H1 (cell line): ENCODE results near the gene CAB39L. TPM values are rescaled to one million over a fixed set of nuclear protein-coding genes. Genes with fewer than 3 reads are reported as not detected.

ENCODE experiments used
- ASH2L ChIP-seq: fragments of 200-600, 300-600 bp; sonication (generic); IDR thresholded peaks from one replicate; pipeline ENCODE4 v1.7.1; 2017; ENCODE audit warnings: low read length
- ATF3 ChIP-seq: IDR thresholded peaks from 2 replicates; pipeline ENCODE4 v1.6.1; 2011; ENCODE audit warnings: low read depth, mild to moderate bottlenecking, low read length; ENCODE audit not compliant: insufficient read depth
- BRCA1 ChIP-seq: IDR thresholded peaks from 2 replicates; pipeline ENCODE4 v1.6.1; 2012; ENCODE audit warnings: low read depth, low read length, improper control_type of control experiment
- CHD1 ChIP-seq: IDR thresholded peaks from 2 replicates; pipeline ENCODE4 v1.6.1; 2012; ENCODE audit warnings: low read depth, low read length, improper control_type of control experiment
- E2F6 ChIP-seq: IDR thresholded peaks from 2 replicates; pipeline ENCODE4 v1.6.1; 2012; ENCODE audit warnings: inconsistent platforms
- EGR1 ChIP-seq: IDR thresholded peaks from 2 replicates; pipeline ENCODE4 v1.6.1; 2011; ENCODE audit warnings: low read depth, low read length, borderline replicate concordance
- FOSL1 ChIP-seq: IDR thresholded peaks from 2 replicates; pipeline ENCODE4 v1.6.1; 2011; ENCODE audit warnings: mild to moderate bottlenecking, low read depth, low read length, moderate library complexity; ENCODE audit not compliant: insufficient read depth
- HDAC2 ChIP-seq, 2 experiments: fragments of 300-600 bp in 1 of 2; sonication (generic) in 1 of 2; IDR thresholded peaks; 2 replicates each; pipeline ENCODE4 v1.6.1; 2011 to 2012; ENCODE audit warnings: low read depth in 2 of 2, low read length in 2 of 2, mild to moderate bottlenecking in 2 of 2, moderate library complexity in 2 of 2, borderline replicate concordance in 1 of 2, inconsistent platforms in 1 of 2
- MAX ChIP-seq: IDR thresholded peaks from 2 replicates; pipeline ENCODE4 v1.6.1; 2012; ENCODE audit warnings: inconsistent platforms
- NRF1 ChIP-seq: IDR thresholded peaks from 2 replicates; pipeline ENCODE4 v1.6.1; 2011; ENCODE audit warnings: mild to moderate bottlenecking, low read depth, low read length, improper control_type of control experiment
- POU5F1 ChIP-seq: IDR thresholded peaks from 2 replicates; pipeline ENCODE4 v1.6.1; 2011; ENCODE audit warnings: low read depth, mild to moderate bottlenecking, low read length, moderate library complexity
- RAD21 ChIP-seq, 2 experiments: IDR thresholded peaks in 1 of 2; conservative IDR thresholded peaks in 1 of 2; 2 replicates each; pipeline ENCODE4 v1.6.1; 2011; ENCODE audit warnings: low read depth in 2 of 2, low read length in 2 of 2, improper control_type of control experiment in 1 of 2, inconsistent platforms in 1 of 2, mild to moderate bottlenecking in 1 of 2, moderate library complexity in 1 of 2
- RBBP5 ChIP-seq: IDR thresholded peaks from 2 replicates; pipeline ENCODE4 v1.7.1; 2012; ENCODE audit warnings: low read depth, mild to moderate bottlenecking, inconsistent platforms, low read length, moderate library complexity, borderline replicate concordance
- RFX5 ChIP-seq: IDR thresholded peaks from 2 replicates; pipeline ENCODE4 v1.6.1; 2011; ENCODE audit warnings: low read depth, low read length, improper control_type of control experiment, borderline replicate concordance
- SAP30 ChIP-seq: fragments of 300-600 bp; sonication (generic); IDR thresholded peaks from 2 replicates; pipeline ENCODE4 v1.7.1; 2012; ENCODE audit warnings: low read length, moderate library complexity, mild to moderate bottlenecking, inconsistent platforms; ENCODE audit not compliant: insufficient read depth, insufficient replicate concordance
- SP1 ChIP-seq: IDR thresholded peaks from 2 replicates; pipeline ENCODE4 v1.6.1; 2011; ENCODE audit warnings: low read depth, low read length
- TAF1 ChIP-seq: IDR thresholded peaks from 2 replicates; pipeline ENCODE4 v1.6.1; 2011; ENCODE audit warnings: mild to moderate bottlenecking, low read depth, low read length
- TCF12 ChIP-seq: IDR thresholded peaks from 2 replicates; pipeline ENCODE4 v1.6.1; 2011; ENCODE audit warnings: low read depth, mild to moderate bottlenecking, low read length
- USF2 ChIP-seq: IDR thresholded peaks from 2 replicates; pipeline ENCODE4 v1.6.1; 2011; ENCODE audit warnings: low read length, improper control_type of control experiment
- YY1 ChIP-seq: IDR thresholded peaks from 2 replicates; pipeline ENCODE4 v1.6.1; 2011; ENCODE audit warnings: low read depth, mild to moderate bottlenecking, low read length
- ZNF274 ChIP-seq: IDR thresholded peaks from 2 replicates; pipeline ENCODE4 v1.7.0; 2012; ENCODE audit warnings: low read length, borderline replicate concordance; ENCODE audit errors: extremely low read depth
- polyA plus RNA-seq, 7 experiments: library from polyadenylated mRNA; depleted of rRNA in 3 of 7; stranded (reverse) in 5 of 7; unstranded in 2 of 7; fragments of >200 nt in 5 of 7; fragments of 200-250 nt in 2 of 7; gene quantifications; 1 replicate in 5 of 7; 2 replicates in 1 of 7; 4 replicates in 1 of 7; pipeline versions ENCODE4 v1.2.1 to v1.2.3, GENCODE V29; 2011 to 2013; ENCODE audit warnings: missing spikeins in 2 of 7, mixed read lengths in 2 of 7
- total RNA-seq: library from RNA; stranded (reverse); fragmentation: NEBNext Ultra II Directional; extraction: Animal tissue kit (Norgen Biotek cat#: 25700); gene quantifications from 2 replicates; pipeline ENCODE4 v1.2.1, GENCODE V29; 2021

The CAB39L gene
- total and polyA plus RNA-seq, 2 of the 8 experiments (the other 6 are each of a cell fraction or from before 2014, with no cell fraction given) = 2.5 to 4.8 TPM

- TF ChIP-seq RFX5 = no peak
- TF ChIP-seq SP1 = peak; percentile 74
- TF ChIP-seq TAF1 = peak; percentile 94
- TF ChIP-seq CHD1 = 0 out of 2 replicates have a peak, but pooled peaks have one; percentile 11
- TF ChIP-seq NRF1 = no peak
- TF ChIP-seq MAX = peak; percentile 65
- peak in 1 of 2 experiments; percentile 5; a peak in 1 of 4 replicates for TF ChIP-seq RAD21 (IDR thresholded peaks at IDR 0.05 in 1 of 2, conservative IDR thresholded peaks at IDR 0.05 in 1 of 2; ENCODE audit: low read depth in 2 of 2, low read length in 2 of 2)
- TF ChIP-seq ASH2L = peak; percentile 84
- no peak for TF ChIP-seq ATF3
- no peak for TF ChIP-seq EGR1
- TF ChIP-seq RBBP5 = peak; percentile 65; the same call in 1 of the 2 replicates
- TF ChIP-seq HDAC2 (IDR thresholded peaks at IDR 0.05; ENCODE audit: borderline replicate concordance in 1 of 2, low read depth in 2 of 2, low read length in 2 of 2) = no peak
- TF ChIP-seq SAP30 = no peak
- TF ChIP-seq BRCA1 = peak; percentile 69
- peak; percentile 99 for TF ChIP-seq YY1
- TF ChIP-seq POU5F1 = no peak
- no peak for TF ChIP-seq USF2
- no peak for TF ChIP-seq ZNF274
- TF ChIP-seq FOSL1 = no peak
- 0 out of 2 replicates have a peak, but pooled peaks have one; percentile 34 for TF ChIP-seq TCF12
- TF ChIP-seq E2F6 = peak; percentile 43; the same call in 1 of the 2 replicates
These were observed at the start of gene CAB39L, which contains the start of gene SETDB2 (continued) for GRCh38 chr13:49443704-49444523.
